HG02852 (cell line): Measurements from ENCODE around the gene FAM107A.
"Not testable (repeated sequence)": the region's sequence is repeated elsewhere in the genome, so short reads cannot be mapped to it uniquely, and the experiment has no call there.

Experiments used
- ATAC-seq: cut with Tn5 transposase; IDR thresholded peaks from one replicate; pipeline ENCODE4 v1.9.1; 2021; ENCODE audit warnings: mild to moderate bottlenecking, moderate library complexity; ENCODE audit not compliant: unreplicated experiment

The FAM107A gene

DNA sequence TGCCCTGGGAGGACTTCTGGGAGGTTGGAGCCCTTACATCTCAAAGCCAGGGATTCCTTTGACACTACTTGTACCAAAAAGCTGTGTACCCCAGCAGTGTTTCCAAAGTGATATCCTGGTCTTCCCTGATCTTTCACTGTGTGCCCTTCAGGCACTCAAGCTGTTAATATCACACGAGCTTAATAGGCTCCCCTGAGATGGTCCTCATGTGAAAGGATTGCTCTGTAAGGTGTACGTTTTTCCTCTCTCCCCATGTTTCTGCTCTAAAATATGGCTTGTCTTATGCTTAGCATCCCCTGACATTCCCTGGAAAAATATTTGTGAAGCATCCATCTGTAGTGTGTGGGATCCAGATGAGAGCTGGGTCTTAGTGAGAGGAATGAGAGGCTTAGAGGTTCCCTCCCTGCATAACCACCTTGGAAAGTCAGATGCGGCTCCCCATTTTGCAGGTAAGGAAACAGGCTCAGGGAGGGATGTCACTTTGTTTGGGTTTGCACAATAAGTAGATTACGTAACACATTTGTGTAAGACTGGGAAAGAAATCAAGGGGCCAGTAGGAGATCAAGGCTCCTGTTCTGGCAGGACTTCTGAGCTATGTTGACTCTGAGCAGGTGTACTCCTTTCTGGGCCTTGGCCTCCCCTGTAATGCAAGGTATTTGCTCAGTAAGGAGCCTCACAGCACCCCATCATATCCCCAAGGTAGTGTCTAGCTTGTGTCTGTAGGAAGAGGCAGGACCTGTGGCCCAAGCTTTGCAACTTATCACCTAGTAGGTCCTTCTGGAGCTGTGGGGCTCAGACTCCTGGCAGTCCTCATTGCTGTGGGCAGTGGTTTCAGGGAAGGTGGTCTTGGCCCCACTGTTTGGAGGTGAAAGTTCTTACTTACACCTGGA is 39.5 kb downstream of the FAM107A start:
- ATAC-seq: no peak

GRCh38 chr3:58536501-58537411 is 40.4 kb downstream of the FAM107A start, which contains the start of gene ACOX2:
ACOX2 (minus strand) TSS chr3:58537190; CDS start chr3:58535106, 2,084 bp downstream.
- no peak for ATAC-seq

GRCh38 chr3:58535531-58536500 is 41.4 kb downstream of the FAM107A start:
- no peak for ATAC-seq

DNA sequence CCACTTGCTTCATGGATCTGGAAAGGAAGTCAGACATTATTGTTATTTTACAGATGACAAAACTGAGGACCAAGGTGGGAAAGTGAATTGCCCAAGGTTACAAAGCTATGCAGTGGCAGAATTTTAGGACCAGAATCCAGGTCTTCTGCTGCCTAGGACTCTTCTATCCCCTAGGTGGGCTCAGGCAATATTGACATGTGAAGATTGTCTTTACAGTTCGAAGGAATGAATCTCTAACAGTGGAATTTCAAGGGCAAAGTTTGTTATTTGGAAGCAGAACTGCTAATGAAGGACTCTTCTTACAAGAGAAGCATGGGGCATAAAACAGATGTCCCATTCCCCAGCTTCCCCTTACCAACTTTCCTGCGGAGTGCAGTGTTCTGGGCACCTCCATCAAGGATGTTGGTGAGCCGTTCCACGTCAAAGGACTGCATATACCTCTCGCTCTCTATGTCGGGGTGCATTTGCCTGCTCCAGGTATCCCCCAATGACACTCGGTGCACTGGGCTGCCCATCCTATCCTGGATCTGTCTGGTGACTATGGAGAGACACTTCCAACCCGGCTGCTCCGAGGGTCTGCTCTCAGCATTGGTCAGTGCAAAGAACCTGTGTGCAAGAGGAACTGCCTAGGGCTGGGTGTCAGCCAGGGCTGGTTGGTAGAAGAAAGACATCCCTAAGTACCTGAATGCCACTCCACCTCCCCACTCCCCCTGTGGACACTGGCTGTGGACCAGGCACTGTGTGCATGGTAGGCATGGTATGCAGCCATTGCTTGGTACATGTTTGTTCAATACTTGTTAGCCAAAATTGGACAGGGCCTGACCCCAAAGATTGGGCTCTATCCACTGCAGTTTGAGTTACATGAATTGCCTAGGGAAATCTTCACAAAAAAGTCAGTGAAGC is 42.3 kb downstream of the FAM107A start:
- no peak for ATAC-seq

GRCh38 chr3:58532794-58533220 is 44.4 kb downstream of the FAM107A start:
- ATAC-seq: peak; percentile 93

- ATAC-seq: no peak
Measured at GRCh38 chr3:58531956-58532355, 45.2 kb downstream of the FAM107A start.

DNA sequence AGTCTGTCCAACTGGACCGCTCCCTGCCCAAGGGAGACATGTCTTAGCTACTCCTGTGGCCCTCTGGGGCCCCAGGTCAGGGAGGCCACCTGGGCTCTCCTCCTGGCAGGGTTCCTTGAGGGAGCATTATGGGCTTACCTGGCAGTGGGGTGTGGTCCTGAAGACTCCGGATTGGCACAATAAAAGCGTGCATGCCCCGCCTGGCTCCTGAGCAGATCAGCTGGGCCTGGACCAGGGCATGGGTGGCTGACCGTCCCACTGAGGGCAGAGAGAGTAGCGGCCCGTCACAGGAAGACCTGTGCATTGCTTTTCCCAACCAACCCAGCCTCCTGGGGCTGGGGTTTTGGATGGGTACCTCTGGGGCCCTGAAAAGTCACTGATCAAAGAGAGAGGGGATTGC is 45.6 kb downstream of the FAM107A start:
- no peak for ATAC-seq

DNA sequence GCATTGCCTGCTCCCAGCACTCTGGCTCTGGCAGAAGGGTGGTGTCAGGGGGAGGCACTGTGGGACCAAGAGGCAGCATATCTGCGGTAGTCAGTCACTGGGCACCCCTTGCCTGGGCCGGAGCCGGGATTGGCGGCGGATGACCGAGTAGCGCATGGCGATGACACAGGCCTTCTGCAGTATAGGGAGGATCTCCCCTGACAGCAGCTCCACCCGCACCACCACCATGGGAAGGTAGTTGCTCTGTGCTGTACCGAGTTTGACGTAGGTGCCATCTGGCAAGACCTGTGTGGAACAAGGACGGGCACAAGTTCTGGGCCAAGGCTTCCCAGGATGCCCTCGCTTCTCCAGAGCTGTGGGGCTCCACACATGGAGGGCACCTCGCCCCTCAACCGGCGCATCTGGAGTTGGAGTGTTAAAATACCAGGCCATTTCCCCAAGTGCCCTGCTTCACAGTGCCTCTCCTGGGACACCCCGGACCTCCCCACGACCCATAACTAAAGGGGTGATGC is 46.8 kb downstream of the FAM107A start:
- no peak for ATAC-seq

DNA sequence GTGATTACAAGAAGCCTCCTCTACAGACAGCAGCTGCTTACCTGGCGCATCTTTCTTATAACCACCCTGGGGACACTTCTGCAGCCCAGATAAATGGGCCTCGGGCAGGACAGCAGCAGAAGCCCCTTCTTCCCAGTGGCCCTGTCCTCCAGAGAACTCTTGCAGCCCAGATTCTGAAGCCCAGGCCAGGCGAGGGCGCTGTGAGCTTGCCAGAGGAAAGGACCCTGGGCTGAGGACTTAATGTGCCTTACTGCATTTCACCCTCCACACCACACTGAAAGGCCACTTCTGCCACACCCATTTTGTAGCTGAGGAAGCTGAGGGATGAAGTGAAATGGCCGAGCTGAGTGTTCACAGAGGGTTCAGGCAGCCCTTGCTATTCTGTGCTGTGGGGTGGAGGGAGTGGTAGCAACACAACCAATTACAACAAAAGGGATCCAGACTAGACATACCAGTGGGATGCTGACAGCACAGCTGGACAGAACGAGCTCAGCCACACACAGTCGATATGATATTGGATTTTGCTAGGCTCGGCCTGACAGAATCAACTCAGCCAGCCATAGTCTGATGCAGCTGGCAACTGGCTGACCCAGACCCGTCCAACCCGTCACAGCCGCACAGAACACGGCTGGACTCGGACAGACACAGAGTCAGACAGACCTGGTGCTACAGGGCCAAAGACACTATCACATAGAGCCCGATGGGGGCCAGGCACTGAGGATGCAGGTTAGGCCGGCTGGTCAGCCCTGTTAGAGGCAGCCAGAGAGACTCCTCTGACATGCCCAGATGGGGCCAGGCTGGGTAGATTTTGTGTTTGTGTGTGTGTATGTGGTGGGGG is 47.5 kb downstream of the FAM107A start:
- no peak for ATAC-seq

- no peak for ATAC-seq
Measured at GRCh38 chr3:58528629-58529028, 48.6 kb downstream of the FAM107A start.

GRCh38 chr3:58527440-58527839 is 49.8 kb downstream of the FAM107A start:
- ATAC-seq: not testable (repeated sequence)

DNA sequence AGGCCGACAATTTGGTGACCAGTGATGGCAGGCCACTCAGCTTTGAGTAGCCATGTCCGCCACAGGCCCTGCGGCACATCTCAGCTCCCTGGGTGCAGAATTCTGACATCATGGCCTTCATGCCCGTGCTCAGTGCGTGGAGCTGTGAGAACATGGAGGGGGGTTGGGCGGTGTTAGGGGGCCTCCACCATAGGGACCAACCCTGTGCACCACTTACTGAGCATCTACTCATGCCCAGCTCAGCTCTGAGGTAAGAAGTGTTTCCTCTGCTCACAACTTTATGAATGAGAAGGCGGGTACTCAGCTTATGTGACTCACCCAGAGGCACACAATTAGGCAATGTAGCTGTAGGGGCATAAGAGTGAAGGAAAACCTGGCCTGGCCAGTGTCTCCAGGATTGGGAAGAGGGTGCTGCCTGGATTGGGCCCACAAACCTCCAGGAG is 50.7 kb downstream of the FAM107A start:
- ATAC-seq: no peak

- no peak for ATAC-seq
Measured at GRCh38 chr3:58524326-58524888, 52.8 kb downstream of the FAM107A start.

GRCh38 chr3:58522759-58523425 is 54.3 kb downstream of the FAM107A start:
- no peak for ATAC-seq

- no peak for ATAC-seq
Measured at GRCh38 chr3:58521917-58522631, 55.1 kb downstream of the FAM107A start.

DNA sequence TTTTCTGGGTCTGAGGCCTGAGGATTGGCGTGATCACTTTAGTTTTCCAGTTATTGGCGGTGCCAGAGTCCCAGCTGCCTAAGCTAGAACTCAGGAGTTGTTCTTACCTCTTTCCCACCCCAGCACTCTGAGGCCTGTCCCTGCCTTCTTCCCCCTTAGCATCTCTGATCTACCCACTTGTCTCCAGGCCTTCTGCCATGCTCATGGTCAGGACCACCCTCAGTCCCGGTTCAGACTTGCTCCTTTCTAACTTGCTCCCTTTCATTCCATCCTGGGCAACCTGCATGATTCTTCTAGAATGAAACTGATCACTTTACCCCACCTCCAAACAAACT is 55.9 kb downstream of the FAM107A start:
- no peak for ATAC-seq
